Urothelium cell line (cell line): ENCODE measurements around the gene TMEM255A.
"Not testable (repeated sequence)": the region's sequence is repeated elsewhere in the genome, so short reads cannot be mapped to it uniquely, and the experiment has no call there.

Experiments used
- DNase-seq: peaks from one replicate; pipeline ENCODE4 v3.0.0; 2011; ENCODE audit warnings: low spot score, mixed read lengths
- FAIRE-seq: peaks from 2 replicates; lab custom pipeline; 2011; peaks lifted over from hg19 to GRCh38; lab: Jason Lieb, UNC

TMEM255A gene

GRCh38 chrX:120310861-120311726, at the start of gene TMEM255A:
TSS of gene TMEM255A (minus strand) at chrX:120311461. CDS start at chrX:120311309, 152 bp downstream.
- FAIRE-seq (no peak), DNase-seq (peak; percentile 44)

- DNase-seq (peak; percentile 9), FAIRE-seq (no peak)
Observed at GRCh38 chrX:120358737-120359456, 47.6 kb upstream of the TMEM255A start.

- DNase-seq (no peak), FAIRE-seq (no peak)
Observed at GRCh38 chrX:120357186-120357585, 45.9 kb upstream of the TMEM255A start.

- DNase-seq: no peak
- no peak for FAIRE-seq
Observed at GRCh38 chrX:120356084-120356483, 44.8 kb upstream of the TMEM255A start.

DNA sequence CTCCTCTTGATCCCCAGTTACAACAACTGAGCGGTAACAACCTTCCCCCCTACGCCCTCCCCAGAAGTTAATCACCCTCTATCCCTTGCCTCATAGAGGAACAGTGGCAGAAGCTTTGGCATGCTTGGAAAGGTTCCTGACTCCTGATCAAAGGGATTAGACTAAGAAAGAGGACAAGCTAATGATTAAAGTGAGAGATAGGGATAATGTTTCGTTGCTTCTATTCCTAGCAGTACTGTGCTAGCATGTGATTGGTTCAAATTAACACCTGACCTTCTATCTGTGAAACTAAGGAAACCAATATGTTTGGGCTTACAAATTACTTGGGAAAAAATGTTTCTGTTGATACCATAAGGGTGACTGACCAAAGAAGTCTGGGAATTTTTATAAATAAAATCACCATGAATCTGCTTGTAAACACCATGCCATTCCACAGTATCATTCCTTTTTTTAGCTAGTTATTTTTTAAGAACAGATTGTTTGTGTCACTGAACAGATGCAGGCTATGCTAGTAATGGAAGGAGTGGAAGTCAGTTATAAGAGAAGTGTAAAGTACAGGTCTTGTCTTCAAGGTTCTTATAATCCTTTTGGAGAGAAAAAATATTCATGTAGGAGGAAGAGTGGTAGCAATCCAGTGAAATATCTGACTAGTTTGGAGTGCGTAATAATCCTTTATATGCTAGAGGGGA, 39.3 kb upstream of the TMEM255A start:
- no peak for FAIRE-seq
- no peak for DNase-seq

DNA sequence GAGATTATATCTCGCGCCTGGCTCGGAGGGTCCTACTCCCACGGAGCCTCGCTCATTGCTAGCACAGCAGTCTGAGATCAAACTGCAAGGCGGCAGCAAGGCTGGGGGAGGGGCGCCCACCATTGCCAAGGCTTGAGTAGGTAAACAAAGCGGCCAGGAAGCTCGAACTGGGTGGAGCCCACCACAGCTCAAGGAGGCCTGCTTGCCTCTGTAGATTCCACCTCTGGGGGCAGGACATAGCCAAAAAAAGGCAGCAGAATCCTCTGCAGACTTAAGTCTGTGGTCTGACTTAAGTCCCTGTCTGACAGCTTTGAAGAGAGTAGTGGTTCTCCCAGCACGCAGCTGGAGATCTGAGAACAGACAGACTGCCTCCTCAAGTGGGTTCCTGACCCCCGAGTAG, 33.3 kb upstream of the TMEM255A start:
- FAIRE-seq, DNase-seq: not testable (repeated sequence)

DNA sequence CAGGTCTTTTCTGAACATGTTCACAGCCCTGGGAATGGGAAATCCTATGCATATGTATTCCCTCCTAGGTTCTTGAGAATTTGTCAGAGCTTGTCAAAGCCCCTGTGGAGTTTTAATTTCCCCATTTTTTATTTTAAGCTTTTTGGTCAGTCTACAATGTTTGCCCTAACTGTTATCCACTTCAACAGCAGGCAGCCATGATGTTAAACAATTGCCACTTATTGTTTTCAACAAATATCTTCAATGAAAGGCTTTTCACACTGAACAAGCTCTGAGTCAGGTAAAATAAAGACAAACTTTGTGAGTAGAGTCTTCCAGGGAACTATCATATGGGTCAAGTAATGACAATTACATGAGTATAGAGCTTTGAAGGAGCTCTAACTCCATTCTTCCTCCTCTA, 25.6 kb upstream of the TMEM255A start:
- DNase-seq: no peak
- no peak for FAIRE-seq

GRCh38 chrX:120335289-120335688, 24.0 kb upstream of the TMEM255A start:
- no peak for FAIRE-seq
- DNase-seq: no peak

GRCh38 chrX:120334603-120335002, 23.3 kb upstream of the TMEM255A start:
- FAIRE-seq (no peak), DNase-seq (no peak)

- FAIRE-seq (no peak), DNase-seq (no peak)
Observed at GRCh38 chrX:120334151-120334550, 22.9 kb upstream of the TMEM255A start.

DNA sequence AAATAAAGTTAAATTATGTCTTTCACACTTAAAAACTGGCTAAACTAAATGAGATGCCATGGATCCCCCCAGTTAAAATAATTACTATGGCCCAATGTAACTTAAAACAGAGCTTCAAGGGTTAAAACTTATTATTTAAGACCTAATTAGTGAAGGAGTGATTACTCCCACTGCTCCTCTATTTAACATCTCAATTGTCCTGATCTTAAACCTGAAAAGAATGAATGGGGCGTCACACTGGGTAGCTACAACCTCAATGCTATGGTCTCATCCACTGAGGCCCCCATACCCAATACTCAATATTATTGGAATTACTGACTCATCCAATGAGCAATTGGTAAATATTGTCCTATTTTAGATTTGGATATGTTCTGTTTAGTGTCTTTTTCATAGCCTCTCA, 21.1 kb upstream of the TMEM255A start:
- no peak for DNase-seq
- no peak for FAIRE-seq

- no peak for FAIRE-seq
- no peak for DNase-seq
Observed at GRCh38 chrX:120331116-120331515, 19.9 kb upstream of the TMEM255A start.

GRCh38 chrX:120321520-120322281, 10.4 kb upstream of the TMEM255A start:
- DNase-seq (no peak), FAIRE-seq (no peak)

DNA sequence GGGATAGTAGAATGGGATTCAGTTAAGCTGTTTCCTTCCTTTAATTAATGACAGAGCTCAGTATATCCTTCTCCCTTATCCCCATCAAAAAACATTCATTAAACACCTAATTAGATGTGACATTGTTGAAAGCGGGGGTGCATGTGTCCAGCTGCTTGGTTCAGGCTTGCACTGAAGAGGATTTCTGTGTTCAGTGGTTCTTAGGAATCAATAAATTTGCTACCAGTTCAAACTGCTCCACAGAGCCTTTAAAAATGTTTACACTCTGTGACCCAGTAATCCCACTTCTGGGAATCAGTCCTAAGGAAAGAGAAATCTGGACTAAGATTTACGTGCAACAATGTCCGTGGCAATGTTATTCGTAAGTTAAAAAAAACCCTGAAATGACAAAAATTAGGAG, 7.2 kb upstream of the TMEM255A start:
- DNase-seq: no peak
- no peak for FAIRE-seq

DNA sequence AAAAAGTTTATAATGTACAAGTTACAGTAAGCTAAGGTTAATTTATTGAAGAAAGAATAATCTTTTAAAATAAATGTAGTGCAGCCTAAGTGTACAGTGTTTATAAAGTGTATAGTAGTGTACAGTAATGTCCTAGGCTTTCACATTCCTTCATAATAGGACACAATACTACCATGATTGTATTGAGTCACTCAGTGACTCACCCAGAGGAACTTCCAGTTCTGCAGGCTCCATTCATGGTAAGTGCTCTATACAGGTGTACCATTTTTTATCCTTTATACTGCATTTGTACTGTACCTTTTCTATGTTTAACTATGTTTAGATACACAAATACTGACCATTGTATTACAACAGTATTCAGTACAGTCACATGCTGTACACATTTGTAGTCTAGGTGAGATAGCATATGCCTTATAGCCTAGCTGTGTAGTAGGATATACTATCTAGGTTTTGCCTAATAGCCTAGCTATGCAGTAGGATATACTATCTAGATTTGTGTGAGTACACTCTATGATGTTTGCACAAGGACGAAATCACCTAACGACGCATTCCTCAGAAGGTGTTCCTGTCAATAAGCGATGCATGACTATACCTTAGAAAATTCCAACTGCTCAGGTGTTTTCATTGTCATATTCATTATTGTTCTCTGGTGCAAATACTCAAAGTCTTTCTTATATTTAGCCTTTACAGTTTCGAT, 5.5 kb upstream of the TMEM255A start:
- DNase-seq (no peak), FAIRE-seq (no peak)

- no peak for FAIRE-seq
- no peak for DNase-seq
Observed at GRCh38 chrX:120315776-120316175, 4.5 kb upstream of the TMEM255A start.

DNA sequence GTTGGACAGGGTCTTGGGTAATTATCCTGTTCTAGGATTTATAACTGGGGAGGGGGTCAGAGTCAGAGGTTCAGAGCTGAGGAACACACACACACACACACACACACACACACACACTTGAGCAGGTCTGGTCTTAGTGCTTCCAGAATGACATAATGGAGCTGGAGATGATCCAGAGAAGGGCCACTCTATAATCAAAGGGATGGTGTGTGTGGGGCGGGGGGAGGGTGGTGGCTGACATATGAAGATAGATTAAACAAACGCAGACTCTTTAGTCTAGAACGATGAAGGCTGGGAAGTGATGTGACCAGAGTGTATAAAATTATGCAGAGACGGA, 434 bp upstream of the TMEM255A start:
- FAIRE-seq (no peak), DNase-seq (no peak)

- FAIRE-seq (no peak), DNase-seq (peak; percentile 37)
Observed at GRCh38 chrX:120309873-120310705, 1.2 kb downstream of the TMEM255A start.
